CD4-positive, alpha-beta T cell treated with Interleukin-12 subunit alpha and Interleukin-12 subunit beta, for 1 hour (primary cell): ENCODE data around the gene TBL1XR1.

Experiments
- DNase-seq: peaks from one replicate; pipeline ENCODE4 v3.0.0-alpha.2; 2020

Gene TBL1XR1

GRCh38 chr3:177106184-177106583 lies 91.1 kb downstream of the TBL1XR1 start:
- DNase-seq = no peak

GRCh38 chr3:177105623-177106022 lies 91.7 kb downstream of the TBL1XR1 start:
- no peak for DNase-seq

GRCh38 chr3:177104299-177104992 lies 92.8 kb downstream of the TBL1XR1 start:
- no peak for DNase-seq

- DNase-seq = no peak
Measured at GRCh38 chr3:177102553-177102952, 94.7 kb downstream of the TBL1XR1 start.

- DNase-seq = no peak
Measured at GRCh38 chr3:177098551-177098950, 98.7 kb downstream of the TBL1XR1 start.

GRCh38 chr3:177096615-177097014 lies 100.7 kb downstream of the TBL1XR1 start:
- DNase-seq = no peak

- no peak for DNase-seq
Measured at GRCh38 chr3:177093966-177094365, 103.3 kb downstream of the TBL1XR1 start.

- no peak for DNase-seq
Measured at GRCh38 chr3:177089901-177090300, 107.4 kb downstream of the TBL1XR1 start.

GRCh38 chr3:177089110-177089509 lies 108.2 kb downstream of the TBL1XR1 start:
- no peak for DNase-seq

GRCh38 chr3:177085794-177086193 lies 111.5 kb downstream of the TBL1XR1 start:
- DNase-seq = no peak

GRCh38 chr3:177084616-177085015 lies 112.7 kb downstream of the TBL1XR1 start:
- no peak for DNase-seq

- no peak for DNase-seq
Measured at GRCh38 chr3:177080122-177080521, 117.2 kb downstream of the TBL1XR1 start.

GRCh38 chr3:177079684-177080083 lies 117.6 kb downstream of the TBL1XR1 start:
- no peak for DNase-seq

- no peak for DNase-seq
Measured at GRCh38 chr3:177071496-177072156, 125.7 kb downstream of the TBL1XR1 start.

GRCh38 chr3:177069514-177070329 lies 127.6 kb downstream of the TBL1XR1 start:
- no peak for DNase-seq

- no peak for DNase-seq
Measured at GRCh38 chr3:177068967-177069366, 128.3 kb downstream of the TBL1XR1 start.

- DNase-seq = no peak
Measured at GRCh38 chr3:177066068-177066467, 131.2 kb downstream of the TBL1XR1 start.

- no peak for DNase-seq
Measured at GRCh38 chr3:177065285-177066033, 131.8 kb downstream of the TBL1XR1 start.

- no peak for DNase-seq
Measured at GRCh38 chr3:177062052-177062732, 135.1 kb downstream of the TBL1XR1 start.

GRCh38 chr3:177061369-177061768 lies 135.9 kb downstream of the TBL1XR1 start:
- DNase-seq = no peak

- no peak for DNase-seq
Measured at GRCh38 chr3:177060492-177060891, 136.8 kb downstream of the TBL1XR1 start.

GRCh38 chr3:177058648-177059047 lies 138.6 kb downstream of the TBL1XR1 start:
- DNase-seq = no peak
